Measurements from ENCODE around the gene GPR162.

DNA sequence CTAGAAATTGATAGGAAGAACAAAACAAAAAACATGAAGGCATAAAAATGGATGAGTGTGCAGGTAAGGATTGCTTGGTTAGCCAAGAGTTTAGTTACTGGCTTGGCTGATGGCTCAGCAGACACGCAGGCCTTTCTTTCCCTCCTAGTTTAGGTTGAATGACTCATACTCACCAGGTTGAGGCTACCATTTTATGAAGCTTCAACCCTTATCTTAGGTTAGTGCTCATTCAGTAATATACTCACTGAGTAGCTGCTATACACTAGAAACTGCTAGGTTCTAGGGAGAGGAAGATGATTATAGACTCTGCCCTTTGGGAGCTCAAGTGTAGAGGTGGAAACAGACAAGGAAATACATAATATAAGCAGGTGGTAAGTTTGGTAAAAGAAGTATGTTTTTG, 12.6 kb downstream of the GPR162 start:
- TF ChIP-seq, protein P1, sequence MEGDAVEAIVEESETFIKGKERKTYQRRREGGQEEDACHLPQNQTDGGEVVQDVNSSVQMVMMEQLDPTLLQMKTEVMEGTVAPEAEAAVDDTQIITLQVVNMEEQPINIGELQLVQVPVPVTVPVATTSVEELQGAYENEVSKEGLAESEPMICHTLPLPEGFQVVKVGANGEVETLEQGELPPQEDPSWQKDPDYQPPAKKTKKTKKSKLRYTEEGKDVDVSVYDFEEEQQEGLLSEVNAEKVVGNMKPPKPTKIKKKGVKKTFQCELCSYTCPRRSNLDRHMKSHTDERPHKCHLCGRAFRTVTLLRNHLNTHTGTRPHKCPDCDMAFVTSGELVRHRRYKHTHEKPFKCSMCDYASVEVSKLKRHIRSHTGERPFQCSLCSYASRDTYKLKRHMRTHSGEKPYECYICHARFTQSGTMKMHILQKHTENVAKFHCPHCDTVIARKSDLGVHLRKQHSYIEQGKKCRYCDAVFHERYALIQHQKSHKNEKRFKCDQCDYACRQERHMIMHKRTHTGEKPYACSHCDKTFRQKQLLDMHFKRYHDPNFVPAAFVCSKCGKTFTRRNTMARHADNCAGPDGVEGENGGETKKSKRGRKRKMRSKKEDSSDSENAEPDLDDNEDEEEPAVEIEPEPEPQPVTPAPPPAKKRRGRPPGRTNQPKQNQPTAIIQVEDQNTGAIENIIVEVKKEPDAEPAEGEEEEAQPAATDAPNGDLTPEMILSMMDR (conservative IDR thresholded peaks at IDR 0.05; ENCODE audit: low read depth, low read length) = no peak
- TF ChIP-seq EZH2 (IDR thresholded peaks at IDR 0.05; ENCODE audit: low read length, unreplicated experiment) (no peak), EZH2phosphoT487 (IDR thresholded peaks at IDR 0.05; ENCODE audit: borderline replicate concordance, low read length) (no peak)

Measured in PC-3 (cell line).